ENCODE data around the gene FNDC3B.

Gene FNDC3B

DNA sequence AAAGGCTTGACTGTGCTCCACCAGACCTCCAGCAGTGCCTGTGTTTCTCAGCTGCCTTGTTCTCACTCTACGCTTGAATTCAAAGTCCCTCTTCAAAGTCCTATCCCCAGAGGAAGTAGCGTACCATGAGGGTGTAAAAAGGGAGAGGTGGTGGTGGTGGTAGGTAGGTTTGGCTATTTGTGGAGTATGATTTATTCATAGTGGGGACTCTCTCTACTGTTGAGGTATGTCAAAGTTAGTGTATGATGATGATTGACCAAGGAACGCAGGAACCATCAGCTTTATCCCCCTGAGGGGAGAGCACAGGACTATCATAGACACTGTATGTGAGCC, 271.0 kb downstream of the FNDC3B start:
- H3K27me3 ChIP-seq: no peaks in the 10 kb centered on the region
- H3K4me3 ChIP-seq (ENCODE audit: low read depth, low read length): no peak overlapping the region
- peaks cover 17% of the 10 kb centered on the region for H3K4me1 ChIP-seq
- no peak for DNase-seq
- peaks cover 22% of the 10 kb centered on the region for H3K36me3 ChIP-seq
- no peak for TF ChIP-seq CTCF (IDR thresholded peaks at IDR 0.05; ENCODE audit: low read depth, low read length)
- H3K9me3 ChIP-seq: no peaks in the 10 kb centered on the region

DNA sequence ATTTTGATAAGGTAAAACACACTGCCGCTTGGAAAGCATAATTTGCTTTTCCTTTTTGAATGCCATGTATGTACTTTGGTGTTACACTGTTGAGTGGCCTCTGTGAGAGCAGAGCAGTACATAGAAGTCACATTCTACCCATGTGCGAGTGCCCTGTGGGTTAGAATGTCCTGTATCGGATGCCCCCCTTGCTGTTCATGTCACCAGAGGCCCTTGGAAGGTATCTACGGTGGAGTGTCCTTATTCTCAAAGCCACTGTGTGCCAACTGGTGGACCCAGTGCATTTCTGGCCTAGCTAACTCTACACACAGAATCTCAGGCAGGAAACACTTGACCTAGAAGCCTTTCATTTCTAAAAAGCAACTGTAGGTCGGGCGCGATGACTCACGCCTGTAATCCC, 271.8 kb downstream of the FNDC3B start:
- Histone ChIP-seq H3K4me1 (peaks cover 18% of the 10 kb centered on the region), H3K36me3 (peaks cover 22% of the 10 kb centered on the region), H3K9me3 (no peaks in the 10 kb centered on the region), H3K27me3 (no peaks in the 10 kb centered on the region), H3K4me3 (ENCODE audit: low read depth, low read length) (no peak overlapping the region)
- DNase-seq: no peak
- no peak for TF ChIP-seq CTCF (IDR thresholded peaks at IDR 0.05; ENCODE audit: low read depth, low read length)

GRCh38 chr3:172312001-172312400, 272.6 kb downstream of the FNDC3B start:
- H3K4me3 ChIP-seq (ENCODE audit: low read depth, low read length): no peak overlapping the region
- no peak for TF ChIP-seq CTCF (IDR thresholded peaks at IDR 0.05; ENCODE audit: low read depth, low read length)
- H3K27me3 ChIP-seq: no peaks in the 10 kb centered on the region
- peaks cover 17% of the 10 kb centered on the region for H3K4me1 ChIP-seq
- H3K9me3 ChIP-seq: no peaks in the 10 kb centered on the region
- H3K36me3 ChIP-seq: peaks cover 22% of the 10 kb centered on the region
- no peak for DNase-seq

GRCh38 chr3:172312711-172313110, 273.3 kb downstream of the FNDC3B start:
- TF ChIP-seq CTCF (IDR thresholded peaks at IDR 0.05; ENCODE audit: low read depth, low read length): no peak
- no peaks in the 10 kb centered on the region for H3K9me3 ChIP-seq
- H3K4me1 ChIP-seq: peaks cover 16% of the 10 kb centered on the region
- no peak overlapping the region for H3K4me3 ChIP-seq (ENCODE audit: low read depth, low read length)
- no peaks in the 10 kb centered on the region for H3K27me3 ChIP-seq
- peaks cover 18% of the 10 kb centered on the region for H3K36me3 ChIP-seq
- no peak for DNase-seq

DNA sequence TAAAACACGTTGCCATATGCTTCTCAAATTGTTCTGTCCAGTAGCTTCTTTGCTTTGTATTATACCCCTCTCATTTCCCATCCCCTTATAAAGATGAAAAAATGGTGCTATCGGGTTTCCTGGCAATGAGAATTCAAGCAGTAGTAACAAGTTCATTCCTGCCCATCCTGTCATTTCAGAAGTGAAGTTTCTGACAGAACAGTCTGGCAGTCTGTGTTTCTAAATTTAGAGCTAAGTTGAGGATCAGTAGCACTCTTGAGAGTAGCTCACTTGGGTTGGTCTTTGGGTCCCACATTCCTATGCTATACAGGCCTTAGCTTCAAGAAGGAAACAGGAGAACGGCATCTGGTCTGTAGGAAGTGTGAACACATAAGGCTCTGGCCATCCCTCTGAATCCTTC, 274.3 kb downstream of the FNDC3B start:
- peaks cover 18% of the 10 kb centered on the region for H3K36me3 ChIP-seq
- H3K4me3 ChIP-seq (ENCODE audit: low read depth, low read length): no peak overlapping the region
- peaks cover 19% of the 10 kb centered on the region for H3K4me1 ChIP-seq
- no peak for DNase-seq
- H3K27me3 ChIP-seq: no peaks in the 10 kb centered on the region
- no peaks in the 10 kb centered on the region for H3K9me3 ChIP-seq
- no peak for TF ChIP-seq CTCF (IDR thresholded peaks at IDR 0.05; ENCODE audit: low read depth, low read length)

GRCh38 chr3:172314591-172315160, 275.3 kb downstream of the FNDC3B start:
- H3K27me3 ChIP-seq: no peaks in the 10 kb centered on the region
- H3K4me1 ChIP-seq: peaks cover 21% of the 10 kb centered on the region
- no peaks in the 10 kb centered on the region for H3K9me3 ChIP-seq
- H3K36me3 ChIP-seq: peaks cover 24% of the 10 kb centered on the region
- TF ChIP-seq CTCF (IDR thresholded peaks at IDR 0.05; ENCODE audit: low read depth, low read length): no peak
- no peak overlapping the region for H3K4me3 ChIP-seq (ENCODE audit: low read depth, low read length)
- no peak for DNase-seq

Data from BE2C (cell line).